Natural killer cell (primary cell): ENCODE measurements around the gene TTC36. TPM values are rescaled to one million over a fixed set of nuclear protein-coding genes. Genes with fewer than 3 reads are reported as not detected.

Experiments
- ATAC-seq, 3 donors: fragments of 150-1000 bp in 2 of 3; fragments of 200-7000 bp in 1 of 3; cut with Tn5 transposase; 1 replicate in 1 of 3; 2 replicates in 2 of 3; pipeline ENCODE4 v1.10.0; 2021; ENCODE audit warnings: mild to moderate bottlenecking in 2 of 3, moderate library complexity in 2 of 3
- DNase-seq, 2 donors: peaks; one replicate each; pipeline versions ENCODE4 v3.0.0 to v3.0.0-alpha.2; 2013 to 2021; ENCODE audit warnings: mixed read lengths in 1 of 2
- H3K27ac ChIP-seq: one replicate; pipeline ENCODE4 v1.5.1; 2013; ENCODE audit warnings: mild to moderate bottlenecking, low read length
- H3K27me3 ChIP-seq: one replicate; pipeline ENCODE4 v1.6.1; 2013; ENCODE audit warnings: low read length; ENCODE audit not compliant: control insufficient read depth, insufficient read depth
- H3K36me3 ChIP-seq: one replicate; pipeline ENCODE4 v1.6.1; 2013; ENCODE audit warnings: low read length; ENCODE audit not compliant: control insufficient read depth, insufficient read depth
- H3K4me1 ChIP-seq: one replicate; pipeline ENCODE4 v1.6.1; 2013; ENCODE audit warnings: low read length; ENCODE audit not compliant: control insufficient read depth, insufficient read depth
- H3K4me3 ChIP-seq: one replicate; pipeline ENCODE4 v1.5.1; 2013; ENCODE audit warnings: low read length
- H3K9me3 ChIP-seq: one replicate; pipeline ENCODE4 v1.6.1; 2013; ENCODE audit warnings: low read length; ENCODE audit not compliant: control insufficient read depth, insufficient read depth
- H3K27ac Mint-ChIP-seq, 2 donors: one replicate each; pipeline ENCODE4 v1.8.0; 2022; ENCODE audit warnings: mild to moderate bottlenecking in 2 of 2, mixed read lengths in 2 of 2, moderate library complexity in 1 of 2
- H3K27me3 Mint-ChIP-seq, 2 donors: one replicate each; pipeline ENCODE4 v1.8.0; 2022; ENCODE audit warnings: low read depth in 2 of 2, mixed read lengths in 2 of 2
- H3K36me3 Mint-ChIP-seq: one replicate; pipeline ENCODE4 v1.8.0; 2022; ENCODE audit warnings: mixed read lengths
- H3K4me1 Mint-ChIP-seq, 2 donors: one replicate each; pipeline ENCODE4 v1.8.0; 2022; ENCODE audit warnings: mixed read lengths in 2 of 2
- H3K4me3 Mint-ChIP-seq: one replicate; pipeline ENCODE4 v1.8.0; 2022; ENCODE audit warnings: mild to moderate bottlenecking, moderate library complexity, mixed read lengths
- H3K9me3 Mint-ChIP-seq, 2 donors: one replicate each; pipeline ENCODE4 v1.8.0; 2022; ENCODE audit warnings: mixed read lengths in 2 of 2
- WGBS: methylation state at CpG from one replicate; pipeline ENCODE4 v1.1.7; 2013; ENCODE audit warnings: missing lambda C conversion rate; ENCODE audit not compliant: insufficient coverage; 5-methylcytosine and 5-hydroxymethylcytosine counted together
- intact Hi-C: fragments of 100-400 bp; cut with micrococcal nuclease; formaldehyde crosslinking; loops from one replicate; pipeline ENCODE4 v1.14.2; 2022
- total RNA-seq, 4 donors: library from RNA; stranded (reverse); fragments of 120-200 nt in 1 of 4; gene quantifications; one replicate each; pipeline versions ENCODE4 v1.2.3 to v1.2.4, GENCODE V29; 2013 to 2022
- TF ChIP-seq, protein P1 (sequence below): fragments of 200-600 bp; IDR thresholded peaks from one replicate; pipeline ENCODE4 v1.8.0; 2022; ENCODE audit warnings: antibody characterized with exemption

Gene TTC36
- total RNA-seq, 3 donors from 2014 or later (not counting 1 experiment from before 2014, with no cell fraction given) = 0.43 TPM; not detected in 2

DNA sequence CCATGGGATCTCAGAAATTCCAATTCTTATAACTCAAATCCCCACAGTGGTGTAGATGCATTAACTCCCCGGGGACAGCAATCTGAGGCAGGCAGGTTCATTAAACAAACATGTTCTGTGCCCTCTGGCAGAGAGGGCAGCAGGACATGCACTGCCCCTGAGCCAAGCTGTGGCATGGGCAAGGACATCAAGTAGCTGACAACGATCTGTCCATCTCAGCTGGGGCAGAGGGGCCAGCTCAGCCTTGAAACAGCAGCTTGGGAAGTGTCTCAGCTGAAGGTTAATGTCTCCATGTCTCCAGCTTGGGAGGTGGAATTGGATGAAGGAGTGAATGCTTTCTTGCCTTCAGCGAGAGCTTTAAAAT lies 17.4 kb downstream of the TTC36 start:
- Histone ChIP-seq H3K4me1 (no peaks in the 10 kb centered on the region), H3K27ac (no peak overlapping the region), H3K4me3 (no peak overlapping the region), H3K9me3 (no peaks in the 10 kb centered on the region), H3K36me3 (peaks cover 8% of the 10 kb centered on the region), H3K27me3 (no peaks in the 10 kb centered on the region)
- no peaks in the 10 kb centered on the region for H3K36me3 Mint-ChIP-seq
- no peak overlapping the region for H3K27ac Mint-ChIP-seq
- no peaks in the 10 kb centered on the region for H3K4me1 Mint-ChIP-seq
- ATAC-seq = no peak
- intact Hi-C loops = no loop called here
- DNase-seq = no peak
- no peak overlapping the region for H3K4me3 Mint-ChIP-seq
- no peaks in the 10 kb centered on the region for H3K9me3 Mint-ChIP-seq
- TF ChIP-seq, protein P1, sequence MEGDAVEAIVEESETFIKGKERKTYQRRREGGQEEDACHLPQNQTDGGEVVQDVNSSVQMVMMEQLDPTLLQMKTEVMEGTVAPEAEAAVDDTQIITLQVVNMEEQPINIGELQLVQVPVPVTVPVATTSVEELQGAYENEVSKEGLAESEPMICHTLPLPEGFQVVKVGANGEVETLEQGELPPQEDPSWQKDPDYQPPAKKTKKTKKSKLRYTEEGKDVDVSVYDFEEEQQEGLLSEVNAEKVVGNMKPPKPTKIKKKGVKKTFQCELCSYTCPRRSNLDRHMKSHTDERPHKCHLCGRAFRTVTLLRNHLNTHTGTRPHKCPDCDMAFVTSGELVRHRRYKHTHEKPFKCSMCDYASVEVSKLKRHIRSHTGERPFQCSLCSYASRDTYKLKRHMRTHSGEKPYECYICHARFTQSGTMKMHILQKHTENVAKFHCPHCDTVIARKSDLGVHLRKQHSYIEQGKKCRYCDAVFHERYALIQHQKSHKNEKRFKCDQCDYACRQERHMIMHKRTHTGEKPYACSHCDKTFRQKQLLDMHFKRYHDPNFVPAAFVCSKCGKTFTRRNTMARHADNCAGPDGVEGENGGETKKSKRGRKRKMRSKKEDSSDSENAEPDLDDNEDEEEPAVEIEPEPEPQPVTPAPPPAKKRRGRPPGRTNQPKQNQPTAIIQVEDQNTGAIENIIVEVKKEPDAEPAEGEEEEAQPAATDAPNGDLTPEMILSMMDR = no peak
- 89% methylated on average over 3 of the region's 3 CpGs for WGBS
- no peaks in the 10 kb centered on the region for H3K27me3 Mint-ChIP-seq

- H3K4me1 Mint-ChIP-seq = no peaks in the 10 kb centered on the region
- Histone ChIP-seq H3K27ac (no peak overlapping the region), H3K36me3 (peaks cover 8% of the 10 kb centered on the region), H3K9me3 (no peaks in the 10 kb centered on the region), H3K4me1 (no peaks in the 10 kb centered on the region), H3K27me3 (no peaks in the 10 kb centered on the region), H3K4me3 (no peak overlapping the region)
- no peaks in the 10 kb centered on the region for H3K9me3 Mint-ChIP-seq
- H3K4me3 Mint-ChIP-seq = no peak overlapping the region
- no peaks in the 10 kb centered on the region for H3K27me3 Mint-ChIP-seq
- DNase-seq (no peak), ATAC-seq (no peak)
- TF ChIP-seq, protein P1 = no peak
- 88% methylated on average over 5 of the region's 5 CpGs for WGBS
- no peaks in the 10 kb centered on the region for H3K36me3 Mint-ChIP-seq
- no peak overlapping the region for H3K27ac Mint-ChIP-seq
- intact Hi-C loops = no loop called here
These were observed 18.3 kb downstream of the TTC36 start for GRCh38 chr11:118545533-118545932.

DNA sequence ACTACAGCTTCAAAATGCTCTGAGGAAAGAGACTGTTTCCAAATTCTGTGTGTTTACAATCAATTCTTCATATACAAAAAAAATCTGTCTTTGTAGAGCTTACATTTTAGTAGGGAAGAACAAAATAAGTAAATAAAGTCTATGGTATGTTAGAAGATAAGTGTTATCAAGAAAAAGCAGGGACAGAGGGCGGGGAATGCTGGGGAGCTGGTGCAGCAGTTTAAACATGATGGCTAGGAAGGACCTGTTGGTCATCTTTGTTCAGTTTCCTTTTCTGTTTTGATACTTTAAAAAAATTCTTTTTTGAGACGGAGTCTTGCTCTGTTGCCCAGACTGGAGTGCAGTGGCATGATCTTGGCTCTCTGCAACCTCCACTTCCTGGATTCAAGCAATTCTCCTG lies 19.9 kb downstream of the TTC36 start:
- H3K27ac ChIP-seq = no peak overlapping the region
- H3K4me3 ChIP-seq = no peak overlapping the region
- Mint-ChIP-seq H3K36me3 (no peaks in the 10 kb centered on the region), H3K4me1 (no peaks in the 10 kb centered on the region), H3K27ac (no peak overlapping the region), H3K4me3 (no peak overlapping the region), H3K27me3 (no peaks in the 10 kb centered on the region), H3K9me3 (no peaks in the 10 kb centered on the region)
- H3K36me3 ChIP-seq = peaks cover 16% of the 10 kb centered on the region
- no peaks in the 10 kb centered on the region for H3K27me3 ChIP-seq
- no peak for ATAC-seq
- no peaks in the 10 kb centered on the region for H3K9me3 ChIP-seq
- no peaks in the 10 kb centered on the region for H3K4me1 ChIP-seq
- DNase-seq = no peak
- WGBS = 100% methylated on average over 2 of the region's 2 CpGs
- intact Hi-C loops = no loop called here
- TF ChIP-seq, protein P1 = no peak

DNA sequence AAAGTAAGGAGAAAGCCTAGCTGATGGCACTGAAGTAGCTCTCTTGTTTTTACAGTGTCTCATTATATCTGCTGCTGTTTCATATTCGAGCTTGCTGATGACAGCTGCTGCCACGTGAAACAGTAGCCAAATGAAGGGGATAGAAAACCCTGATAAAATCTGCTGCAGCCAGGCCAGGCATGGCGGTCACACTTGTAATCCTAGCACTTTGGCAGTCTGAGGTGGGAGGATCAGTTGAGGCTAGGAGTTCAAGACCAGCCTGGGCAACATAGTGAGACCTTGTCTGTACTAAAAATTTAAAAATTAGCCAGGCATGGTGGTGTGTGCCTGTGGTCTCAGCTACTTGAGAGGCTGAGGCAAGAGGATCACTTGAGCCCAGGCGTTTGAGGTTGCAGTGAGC lies 25.1 kb downstream of the TTC36 start:
- H3K27ac ChIP-seq = no peak overlapping the region
- TF ChIP-seq, protein P1 = no peak
- H3K36me3 ChIP-seq = peaks cover 30% of the 10 kb centered on the region
- Mint-ChIP-seq H3K4me1 (no peaks in the 10 kb centered on the region), H3K27me3 (no peaks in the 10 kb centered on the region), H3K36me3 (peaks cover 9% of the 10 kb centered on the region), H3K4me3 (no peak overlapping the region), H3K27ac (no peak overlapping the region), H3K9me3 (no peaks in the 10 kb centered on the region)
- no peaks in the 10 kb centered on the region for H3K4me1 ChIP-seq
- no peaks in the 10 kb centered on the region for H3K27me3 ChIP-seq
- DNase-seq = no peak
- no peak for ATAC-seq
- no peak overlapping the region for H3K4me3 ChIP-seq
- WGBS = 92% methylated on average over 4 of the region's 4 CpGs
- H3K9me3 ChIP-seq = no peaks in the 10 kb centered on the region
- intact Hi-C loops = no loop called here
